Stimulated activated CD4-positive, alpha-beta T cell treated with anti-CD3 and anti-CD28 coated beads, Interleukin-12 subunit alpha, Interleukin-12 subunit beta, amount 100 ng/mL, for 4 hours (primary cell): ENCODE data around the gene ADAMTS8.
"Not testable (repeated sequence)": the region's sequence is repeated elsewhere in the genome, so short reads cannot be mapped to it uniquely, and the experiment has no call there.

Source experiments
- DNase-seq: peaks from one replicate; pipeline ENCODE4 v3.0.0-alpha.2; 2020

Gene ADAMTS8

DNA sequence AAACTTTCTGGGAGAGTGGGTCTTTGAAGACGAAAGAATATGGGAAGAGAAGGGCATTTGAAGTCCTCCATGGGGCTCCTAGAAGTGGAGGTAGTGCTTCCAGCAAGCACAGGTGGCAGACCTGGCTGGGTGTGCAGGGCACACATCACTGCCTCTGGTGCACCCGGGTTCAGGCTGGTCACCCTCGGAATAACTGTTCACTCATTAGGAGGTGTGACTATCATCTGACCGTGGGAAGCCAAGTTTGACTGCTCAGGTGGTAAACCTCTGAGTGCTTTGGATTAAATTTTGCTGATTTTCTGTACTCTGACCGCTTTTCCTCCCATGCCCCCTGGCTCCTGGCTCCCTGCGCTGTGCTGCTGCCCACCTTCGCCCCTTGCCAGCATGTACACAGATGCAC, 31.1 kb upstream of the ADAMTS8 start:
- DNase-seq = no peak

DNA sequence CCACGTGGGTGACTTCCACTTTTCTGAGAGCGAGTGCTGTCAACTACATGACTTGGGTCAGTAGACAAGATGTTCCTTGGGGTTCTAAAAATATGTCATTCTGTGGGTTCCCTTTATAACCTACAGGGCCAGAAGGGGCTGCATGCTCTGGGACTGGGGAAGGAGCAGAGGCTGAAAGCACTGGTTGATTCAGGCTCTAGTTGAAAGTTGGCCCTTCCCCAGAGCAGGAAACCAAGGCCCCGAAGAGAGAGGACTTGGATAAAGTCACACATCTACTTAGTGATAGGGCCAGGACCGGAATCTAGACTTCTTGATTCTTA, 30.0 kb upstream of the ADAMTS8 start:
- DNase-seq = no peak

DNA sequence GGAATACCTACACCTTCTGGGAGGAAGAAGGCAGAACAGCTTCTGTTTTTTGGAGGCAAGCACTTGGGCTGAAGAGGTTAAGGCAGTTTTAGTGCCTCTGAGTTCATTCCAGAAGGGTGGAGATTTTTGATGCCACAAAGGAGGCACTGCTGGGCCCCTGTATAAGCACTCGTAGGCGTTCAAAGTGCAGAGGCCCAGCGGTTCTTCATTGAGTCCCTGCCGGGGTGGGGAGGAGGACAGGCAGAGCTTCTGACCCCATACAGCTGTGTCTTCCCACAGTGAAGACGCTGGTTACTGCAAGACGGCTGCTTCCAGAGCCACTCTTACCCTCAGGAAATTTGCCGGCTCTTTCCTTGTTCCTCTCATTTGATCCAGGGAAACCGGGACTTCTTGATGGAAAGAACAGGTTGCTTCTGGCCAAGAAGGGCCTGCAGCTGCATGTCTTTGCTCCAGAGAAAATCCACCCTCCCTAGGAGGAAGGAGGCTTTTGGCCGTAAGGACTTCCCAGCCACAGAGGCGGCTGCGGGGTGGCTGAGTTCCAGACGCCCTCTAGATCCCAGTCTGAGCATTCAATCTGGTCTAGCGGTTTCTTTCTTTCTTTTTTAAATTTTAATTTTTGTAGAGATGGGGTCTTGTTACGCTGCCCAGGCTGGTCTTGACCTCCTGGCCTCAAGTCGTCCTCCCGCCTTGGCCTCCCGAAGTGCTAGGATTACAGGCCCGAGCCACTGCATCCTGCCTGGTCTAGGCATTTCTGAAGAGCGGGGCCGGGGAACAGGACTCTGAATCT, 29.4 kb upstream of the ADAMTS8 start:
- DNase-seq = no peak

DNA sequence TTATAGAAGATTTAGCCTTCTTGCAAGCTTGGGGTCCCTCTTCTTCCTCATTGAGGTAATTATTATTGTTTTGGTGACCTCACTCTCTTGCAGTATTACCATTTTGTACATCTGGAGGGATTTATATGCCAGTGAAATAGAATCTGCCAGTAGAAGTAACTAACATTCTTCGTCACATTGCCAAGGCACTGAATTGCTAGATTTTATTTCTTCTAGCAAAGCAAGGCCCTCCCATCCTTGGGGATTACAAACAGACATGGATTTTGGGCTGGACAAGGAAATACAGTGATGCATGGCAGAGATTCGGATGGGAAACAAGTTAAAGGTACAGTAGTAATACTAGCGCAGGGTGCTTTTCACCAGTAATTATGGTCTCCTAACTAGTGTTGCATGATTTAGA, 27.9 kb upstream of the ADAMTS8 start:
- DNase-seq = no peak

DNA sequence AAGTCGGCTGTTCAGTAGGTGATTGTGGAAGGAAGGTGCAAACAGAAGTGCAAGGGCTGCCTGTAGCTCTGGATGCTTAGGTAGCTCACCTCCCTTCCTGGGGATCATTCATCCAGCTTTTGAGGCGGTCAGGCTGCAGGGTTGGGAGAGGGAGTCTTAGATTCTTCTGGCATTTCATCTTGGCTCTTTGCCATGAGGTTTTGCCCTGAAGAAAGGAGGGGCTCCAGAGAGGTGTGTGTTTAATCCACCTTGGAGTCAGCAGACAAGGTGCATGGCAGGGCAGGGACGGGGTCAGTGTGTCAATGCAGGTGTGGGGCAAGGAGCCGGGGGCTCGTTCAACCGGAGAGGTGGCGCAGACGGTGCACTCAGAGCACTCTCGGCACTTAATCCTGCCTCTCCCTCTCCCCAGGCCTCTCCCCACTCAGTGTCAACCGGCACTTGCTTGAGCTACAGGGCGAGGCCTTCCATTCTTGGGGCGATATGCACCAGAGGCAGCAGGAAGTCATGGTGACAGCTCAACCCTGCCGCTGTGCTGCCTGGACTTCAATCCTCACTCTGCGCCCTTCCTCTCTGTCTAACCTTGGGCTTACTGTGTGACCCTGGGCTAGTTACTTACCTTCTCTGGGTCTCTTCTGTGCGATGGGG, 27.2 kb upstream of the ADAMTS8 start:
- no peak for DNase-seq

DNA sequence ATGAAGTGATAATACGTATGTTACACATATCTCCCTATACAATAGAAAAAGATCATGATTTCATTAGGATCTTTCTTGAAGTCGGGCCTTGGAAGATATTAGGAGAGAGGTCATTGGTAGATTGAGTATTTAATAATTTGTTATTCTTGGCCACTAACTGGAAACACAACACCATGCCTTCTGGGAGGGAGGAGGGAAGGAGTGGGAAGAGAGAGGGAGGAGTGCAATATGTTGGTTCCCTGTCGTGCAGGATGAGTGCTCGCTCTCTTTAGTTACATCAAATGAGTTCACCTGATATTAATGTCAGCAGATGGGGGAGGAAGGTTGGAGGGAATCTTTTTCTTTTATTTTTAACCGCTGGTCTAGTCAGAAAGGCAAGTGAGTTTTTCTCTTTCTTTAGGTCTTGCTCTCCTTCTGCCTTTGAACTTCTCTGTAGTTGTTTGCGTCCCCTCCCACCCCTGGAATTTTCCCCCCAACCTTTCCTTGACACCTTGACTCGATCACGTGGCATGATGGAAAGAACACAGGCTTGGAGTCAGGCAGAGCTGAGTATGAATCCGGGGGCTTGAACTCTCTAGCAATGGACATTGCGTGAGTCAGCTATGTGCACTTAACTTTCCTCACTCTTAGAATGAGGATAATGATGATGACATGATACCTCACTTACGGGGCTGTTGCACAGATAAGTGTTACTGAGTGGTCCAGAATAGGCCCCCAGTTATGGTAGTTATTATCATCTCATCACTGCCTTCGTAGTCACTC, 26.3 kb upstream of the ADAMTS8 start:
- no peak for DNase-seq

DNA sequence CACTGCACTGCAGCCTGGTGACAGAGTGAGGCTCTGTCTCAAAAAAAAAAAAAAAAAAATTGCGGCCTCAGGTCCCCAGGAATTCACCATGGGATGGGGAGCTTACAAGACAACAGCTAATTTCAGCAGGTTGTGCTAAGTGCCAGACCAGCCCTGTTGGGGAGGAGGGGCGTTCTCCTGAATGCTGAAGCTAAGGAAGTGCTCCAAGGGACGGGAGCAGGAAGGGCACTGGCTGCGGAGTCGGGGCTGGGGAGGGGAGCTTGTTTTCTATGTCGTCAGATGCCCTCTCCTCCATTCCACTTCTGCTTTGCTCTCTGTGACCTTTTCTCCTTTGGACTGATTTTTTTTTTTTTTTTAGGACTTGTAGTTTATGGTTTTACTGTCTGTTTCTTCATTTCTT, 24.5 kb upstream of the ADAMTS8 start:
- no peak for DNase-seq

DNA sequence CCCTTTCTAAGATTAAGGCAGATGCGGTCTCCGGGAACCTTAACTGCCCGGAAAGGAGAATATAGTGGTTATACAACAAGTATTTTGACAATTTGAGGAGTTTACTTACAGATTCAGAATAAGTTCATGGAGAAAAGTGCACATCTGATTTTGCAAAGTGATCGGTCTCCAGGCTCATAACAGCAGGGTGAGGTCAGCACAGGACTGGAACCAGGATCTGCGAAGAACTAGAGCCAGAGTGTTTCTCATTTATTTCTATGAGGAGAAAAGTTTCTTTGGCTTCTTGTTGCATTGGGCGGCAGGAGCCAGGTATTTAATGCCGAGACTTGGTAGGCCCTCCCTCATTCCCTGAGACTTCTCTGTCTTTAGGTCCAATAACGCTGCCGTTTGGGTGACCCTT, 23.8 kb upstream of the ADAMTS8 start:
- DNase-seq = no peak

DNA sequence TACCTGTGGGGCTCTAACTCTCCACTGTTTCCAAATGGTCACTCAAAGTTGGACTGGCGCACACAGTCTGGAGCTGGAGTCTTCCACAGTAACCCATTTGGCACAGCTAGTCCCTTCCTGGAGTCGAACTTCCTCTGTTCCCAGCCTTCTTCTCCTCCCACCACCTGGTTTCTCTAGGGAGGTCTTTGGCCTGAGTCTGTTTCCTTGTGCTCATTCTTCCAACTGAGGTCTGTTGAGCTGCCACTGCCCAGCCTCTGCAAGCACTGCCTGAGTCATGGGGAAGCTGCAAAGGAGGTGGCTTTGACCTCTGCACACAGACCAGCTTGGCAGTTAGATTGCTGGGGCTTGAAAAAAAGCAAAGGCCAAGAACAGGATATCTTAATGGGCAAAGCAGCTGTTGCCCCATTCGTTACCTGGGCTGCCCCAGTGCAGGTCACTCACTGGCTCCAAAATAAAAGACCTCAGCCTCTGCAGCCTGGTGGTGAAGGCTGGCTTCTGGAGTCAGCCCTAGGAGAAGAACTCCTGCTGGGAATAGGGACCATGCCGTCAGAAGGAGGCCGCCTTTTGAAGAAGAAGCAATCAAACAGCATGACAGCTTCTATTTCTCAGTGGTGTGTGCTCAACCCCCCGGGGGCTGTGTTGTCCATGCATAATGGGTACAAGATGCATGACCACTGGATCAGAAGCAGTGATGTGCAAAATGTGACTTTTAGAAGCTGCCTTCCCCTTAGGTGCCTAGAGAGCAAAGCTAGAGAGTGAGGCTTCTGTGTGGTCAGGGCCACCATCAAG, 23.0 kb upstream of the ADAMTS8 start:
- no peak for DNase-seq

DNA sequence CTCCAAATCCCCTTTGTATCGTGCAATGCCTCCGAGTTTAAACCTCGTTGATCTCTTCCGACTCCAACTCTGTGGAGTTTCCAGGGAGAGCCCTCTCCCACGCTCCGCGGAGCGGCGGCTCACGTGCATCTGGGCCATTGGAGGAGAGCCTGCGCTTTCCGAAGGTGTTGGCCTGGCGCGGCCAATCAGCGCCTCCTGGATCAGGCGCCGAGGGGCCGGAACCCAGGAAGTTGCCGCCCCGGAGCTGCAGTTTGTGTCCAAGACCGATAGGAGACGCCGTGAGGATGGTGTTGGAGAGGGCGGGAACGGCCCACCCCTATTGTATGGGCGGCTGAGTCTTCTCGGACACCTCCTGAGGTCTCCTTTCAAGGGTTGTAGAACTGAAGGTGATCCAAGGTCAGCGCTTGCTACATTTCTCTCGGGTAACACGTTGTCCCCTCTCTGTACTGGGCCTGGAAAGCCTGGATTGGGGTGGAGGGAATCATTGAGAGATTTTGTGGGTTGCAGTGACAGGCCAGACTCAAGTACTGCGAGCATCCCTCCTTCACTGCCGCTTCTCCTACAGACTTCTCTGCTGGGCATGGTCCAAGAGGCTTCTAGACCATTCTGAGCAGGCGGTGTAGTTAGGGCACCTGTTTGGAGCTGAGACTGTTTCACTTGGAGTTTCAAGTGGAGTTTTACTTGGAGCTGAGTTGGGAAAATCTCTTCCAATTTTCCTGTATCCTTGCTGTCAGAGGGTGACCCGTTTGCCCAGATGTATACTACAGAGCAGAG, 21.8 kb upstream of the ADAMTS8 start:
- no peak for DNase-seq

DNA sequence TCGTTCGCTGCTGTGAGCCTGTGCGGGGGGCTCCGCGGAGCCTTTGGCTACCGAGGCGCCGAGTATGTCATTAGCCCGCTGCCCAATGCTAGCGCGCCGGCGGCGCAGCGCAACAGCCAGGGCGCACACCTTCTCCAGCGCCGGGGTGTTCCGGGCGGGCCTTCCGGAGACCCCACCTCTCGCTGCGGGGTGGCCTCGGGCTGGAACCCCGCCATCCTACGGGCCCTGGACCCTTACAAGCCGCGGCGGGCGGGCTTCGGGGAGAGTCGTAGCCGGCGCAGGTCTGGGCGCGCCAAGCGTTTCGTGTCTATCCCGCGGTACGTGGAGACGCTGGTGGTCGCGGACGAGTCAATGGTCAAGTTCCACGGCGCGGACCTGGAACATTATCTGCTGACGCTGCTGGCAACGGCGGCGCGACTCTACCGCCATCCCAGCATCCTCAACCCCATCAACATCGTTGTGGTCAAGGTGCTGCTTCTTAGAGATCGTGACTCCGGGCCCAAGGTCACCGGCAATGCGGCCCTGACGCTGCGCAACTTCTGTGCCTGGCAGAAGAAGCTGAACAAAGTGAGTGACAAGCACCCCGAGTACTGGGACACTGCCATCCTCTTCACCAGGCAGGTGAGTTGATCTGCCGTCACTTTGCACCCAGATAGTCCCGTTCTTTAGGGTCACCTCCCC, 21.0 kb upstream of the ADAMTS8 start:
- no peak for DNase-seq

DNA sequence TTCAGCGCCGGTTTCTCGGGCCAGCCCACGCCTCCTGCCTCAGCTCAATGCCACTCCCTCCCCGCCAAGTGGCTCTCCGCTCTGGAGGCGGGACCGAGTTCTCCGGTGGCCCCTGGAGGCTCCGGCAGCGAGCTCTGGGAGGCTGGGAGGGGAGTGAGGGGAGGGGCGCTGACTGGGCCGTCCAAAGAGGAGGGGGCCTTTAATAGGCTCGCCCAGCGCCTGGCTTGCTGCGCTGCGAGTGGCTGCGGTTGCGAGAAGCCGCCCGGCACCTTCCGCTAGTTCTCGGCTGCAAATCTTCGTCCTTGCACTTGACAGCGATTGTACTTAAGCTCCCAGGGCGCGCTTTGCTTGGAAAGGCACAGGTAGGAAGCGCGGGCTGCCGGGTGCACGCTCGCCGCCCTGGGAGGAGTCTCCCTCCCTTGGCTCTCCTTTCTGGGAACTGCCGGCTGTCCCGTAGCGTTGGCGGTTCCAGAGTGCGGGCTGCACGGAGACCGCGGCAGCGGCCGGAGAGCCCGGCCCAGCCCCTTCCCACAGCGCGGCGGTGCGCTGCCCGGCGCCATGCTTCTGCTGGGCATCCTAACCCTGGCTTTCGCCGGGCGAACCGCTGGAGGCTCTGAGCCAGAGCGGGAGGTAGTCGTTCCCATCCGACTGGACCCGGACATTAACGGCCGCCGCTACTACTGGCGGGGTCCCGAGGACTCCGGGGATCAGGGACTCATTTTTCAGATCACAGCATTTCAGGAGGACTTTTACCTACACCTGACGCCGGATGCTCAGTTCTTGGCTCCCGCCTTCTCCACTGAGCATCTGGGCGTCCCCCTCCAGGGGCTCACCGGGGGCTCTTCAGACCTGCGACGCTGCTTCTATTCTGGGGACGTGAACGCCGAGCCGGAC, 20.3 kb upstream of the ADAMTS8 start, which contains the start of gene ADAMTS15:
Gene ADAMTS15, plus strand, starts transcription at position 230 of the 894 bp plus-strand sequence. Its CDS starts 329 bp downstream, at position 559.
- DNase-seq = no peak

DNA sequence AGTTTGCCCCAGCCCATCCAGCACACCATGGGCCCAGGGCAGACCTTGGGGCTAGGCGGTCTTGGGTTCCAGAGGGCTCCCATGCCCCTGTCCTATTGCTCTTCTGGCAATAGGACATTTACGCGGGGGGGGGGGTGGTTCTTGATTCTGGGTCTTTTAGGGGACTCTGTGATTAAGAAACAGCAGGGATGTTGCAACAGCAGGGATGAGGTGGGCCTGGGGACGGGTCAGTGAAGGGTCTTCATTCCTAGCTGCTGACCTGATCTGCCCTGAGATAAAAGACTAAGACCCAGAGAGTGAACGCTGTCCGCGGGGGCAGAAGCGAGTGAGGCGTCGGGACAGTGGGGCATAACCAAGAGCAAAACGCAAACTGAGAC, 19.6 kb upstream of the ADAMTS8 start:
- no peak for DNase-seq

DNA sequence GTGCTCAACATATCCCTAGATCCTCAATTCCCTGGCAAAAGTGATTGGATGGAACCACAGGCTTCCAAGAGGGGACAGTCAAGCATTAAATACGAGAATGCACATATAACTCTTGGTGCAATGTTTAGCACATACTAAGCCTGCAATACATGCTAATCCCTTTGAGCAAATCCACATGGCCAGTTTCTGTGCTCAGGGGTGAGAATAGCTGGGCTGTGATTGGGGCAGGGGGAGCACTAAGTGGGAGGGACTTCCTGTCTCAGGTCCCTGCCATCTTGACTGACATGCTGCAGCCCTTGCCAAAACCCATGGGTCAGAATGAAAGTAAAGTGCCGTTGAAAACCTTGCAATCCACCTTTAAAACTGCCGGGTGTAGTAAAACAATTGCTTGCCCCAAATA, 17.4 kb upstream of the ADAMTS8 start:
- DNase-seq = no peak

DNA sequence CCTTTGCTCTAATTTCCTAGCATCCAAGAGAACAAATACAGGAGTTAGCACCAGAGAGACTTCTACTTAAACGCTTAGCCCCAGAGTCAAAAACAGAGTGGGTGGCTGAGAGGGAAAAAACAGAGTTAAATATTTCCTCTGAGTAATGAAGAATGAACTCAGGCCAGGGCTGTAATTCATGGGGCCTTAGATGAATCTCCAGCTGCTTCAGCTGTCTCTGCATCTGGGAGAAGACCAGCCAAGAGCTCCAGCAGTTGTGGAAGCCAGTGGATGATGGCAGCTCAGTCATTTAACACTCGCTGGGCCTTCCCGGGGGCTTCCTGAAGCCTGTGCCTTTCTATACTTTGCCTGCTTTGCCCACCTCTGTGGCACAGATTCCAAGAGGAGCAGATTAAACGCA, 14.3 kb upstream of the ADAMTS8 start:
- no peak for DNase-seq

DNA sequence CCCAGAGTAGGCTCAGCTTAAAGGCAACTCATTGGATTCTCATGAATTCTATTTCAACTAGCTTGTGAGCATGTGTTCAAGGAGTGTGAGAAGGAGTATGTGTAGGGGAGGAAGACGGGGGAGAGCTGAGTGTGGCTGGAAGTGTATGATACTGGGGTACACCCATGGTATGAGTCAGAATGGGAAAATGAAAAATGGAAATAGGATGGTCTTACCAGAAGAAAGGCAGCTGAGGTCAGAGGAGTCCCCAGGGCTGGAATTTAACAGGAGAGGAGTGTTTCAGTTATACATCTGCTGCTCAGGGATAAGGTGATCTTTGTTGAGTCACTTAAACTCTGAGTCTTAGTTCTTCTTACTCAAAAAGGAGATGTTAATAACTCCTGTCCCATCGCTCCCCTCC, 13.3 kb upstream of the ADAMTS8 start:
- DNase-seq = no peak

DNA sequence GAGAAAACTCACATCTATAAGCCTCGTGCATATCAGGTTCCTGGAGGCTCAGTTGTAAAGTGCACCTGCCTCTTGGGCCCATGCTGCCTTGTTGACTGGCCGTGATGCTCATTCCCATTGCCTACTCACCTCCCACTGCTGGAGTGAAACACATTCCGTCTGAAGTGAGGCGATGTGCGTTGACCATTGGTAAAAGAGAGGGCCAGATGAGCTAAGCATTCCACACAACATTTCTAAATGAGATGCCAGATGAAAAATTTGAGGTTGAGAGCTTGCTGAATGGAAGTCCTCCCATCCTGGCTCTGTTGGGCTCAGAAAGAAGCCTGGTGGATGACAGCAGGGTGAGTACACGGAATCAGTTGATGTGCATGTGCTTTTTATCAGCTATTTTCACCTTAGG, 11.5 kb upstream of the ADAMTS8 start:
- DNase-seq = no peak

DNA sequence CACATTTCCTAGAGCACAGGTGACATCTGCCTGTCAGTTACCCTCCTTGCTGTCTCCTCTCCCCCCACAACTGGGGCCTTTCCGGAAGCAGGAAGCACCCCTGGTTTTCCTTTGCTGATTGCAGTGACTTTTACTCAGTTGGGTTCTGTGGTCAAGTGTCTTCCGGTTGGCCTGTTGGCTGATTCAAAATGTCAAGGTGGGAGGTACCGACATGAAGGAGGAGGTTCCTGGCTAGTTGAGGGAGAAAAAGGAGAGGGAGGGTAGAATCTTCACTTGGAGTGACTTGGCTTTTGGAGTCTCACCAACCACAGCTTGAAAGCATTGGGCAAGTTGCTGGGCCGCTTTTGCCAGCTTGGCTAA, 10.7 kb upstream of the ADAMTS8 start:
- DNase-seq = no peak

DNA sequence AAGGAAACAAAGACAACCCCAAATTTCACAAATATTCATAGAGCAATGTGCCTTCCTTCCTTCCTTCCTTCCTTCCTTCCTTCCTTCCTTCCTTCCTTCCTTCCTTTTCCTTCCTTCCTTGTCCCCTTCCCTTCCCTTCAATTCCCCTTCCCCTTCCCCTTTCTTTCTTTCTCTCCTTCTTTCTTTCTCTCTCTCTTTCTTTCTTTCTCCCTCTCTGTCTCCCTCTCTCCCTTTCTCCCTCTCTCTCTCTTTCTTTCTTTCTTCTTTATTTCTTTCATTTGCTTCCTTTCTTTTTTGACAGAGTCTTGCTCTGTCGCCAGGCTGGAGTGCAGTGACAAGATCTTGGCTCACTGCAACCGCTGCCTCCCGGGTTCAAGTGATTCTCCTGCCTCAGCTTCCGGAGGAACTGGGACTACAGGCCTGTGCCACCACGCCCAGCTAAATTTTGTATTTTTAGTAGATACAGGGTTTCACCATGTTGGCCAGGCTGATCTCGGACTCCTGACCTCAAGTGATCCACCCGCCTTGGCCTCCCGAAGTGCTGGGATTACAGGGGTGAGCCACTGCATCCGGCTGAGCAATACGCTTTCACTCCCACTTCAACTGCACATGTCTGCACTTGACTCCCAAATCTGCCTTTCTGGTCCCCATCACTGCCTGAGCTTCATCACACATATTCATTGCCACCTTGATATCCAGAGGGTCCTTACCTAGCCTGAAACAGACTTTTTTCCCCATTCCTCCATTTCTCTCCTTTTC, 10.2 kb upstream of the ADAMTS8 start:
- DNase-seq = not testable (repeated sequence)

DNA sequence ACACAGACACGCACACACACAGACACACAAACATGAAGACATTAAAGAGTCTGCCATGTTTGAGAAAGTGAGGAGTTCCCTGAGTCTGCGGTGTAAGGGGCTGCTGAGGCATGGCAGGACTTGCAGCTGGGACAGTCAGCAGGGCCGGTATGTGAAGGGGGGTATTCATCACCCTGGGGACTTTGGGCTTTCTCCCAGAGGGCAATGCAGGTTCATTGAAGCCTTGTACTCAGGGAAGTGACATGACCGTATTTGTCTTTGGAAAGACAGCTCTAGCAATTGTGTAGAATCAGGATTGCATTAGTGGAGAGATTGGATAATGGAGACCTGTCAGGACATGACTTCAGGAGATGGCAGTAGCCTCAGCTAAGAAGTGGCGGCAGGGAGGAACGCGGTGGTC, 9.4 kb upstream of the ADAMTS8 start:
- DNase-seq = no peak
